HG03460 (cell line): ENCODE results near the gene GNB1.
"Not testable (repeated sequence)": the region's sequence is repeated elsewhere in the genome, so short reads cannot be mapped to it uniquely, and the experiment has no call there.

ENCODE experiments used
- ATAC-seq: cut with Tn5 transposase; IDR thresholded peaks from one replicate; pipeline ENCODE4 v1.9.1; 2021; ENCODE audit not compliant: unreplicated experiment

GNB1 gene

DNA sequence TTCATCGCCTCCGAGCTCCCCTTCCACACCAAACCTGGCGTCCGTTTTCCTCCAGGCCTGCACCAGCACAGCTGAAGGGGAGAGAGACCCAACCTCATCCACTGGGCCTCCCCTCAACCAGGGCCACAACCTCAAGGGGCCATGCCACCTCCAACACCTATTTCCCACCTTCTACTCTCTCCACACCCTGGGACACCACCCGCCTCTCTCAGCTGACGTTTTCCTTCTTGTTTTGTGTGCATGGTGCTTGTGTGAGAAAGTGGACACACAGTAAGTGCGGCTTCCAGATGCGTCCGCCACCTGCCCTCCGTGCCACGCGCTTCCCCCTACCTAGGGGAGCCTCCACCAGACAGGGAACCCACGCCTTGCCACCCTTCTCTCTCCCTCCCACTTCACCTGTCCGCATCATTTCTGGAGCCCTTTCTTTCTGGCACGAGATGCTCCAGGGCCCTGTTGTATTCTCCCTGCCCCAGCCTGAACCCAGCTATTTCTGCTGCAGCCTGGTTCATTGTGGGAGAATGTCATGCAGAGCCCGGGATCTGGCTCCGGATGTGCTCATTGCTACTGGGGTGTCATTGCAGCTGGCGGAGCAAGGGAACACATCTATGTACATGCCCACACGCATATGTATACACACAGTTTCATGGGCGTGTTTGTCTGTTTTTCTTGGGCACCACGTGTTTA is 1.3 kb upstream of the GNB1 start:
- no peak for ATAC-seq

DNA sequence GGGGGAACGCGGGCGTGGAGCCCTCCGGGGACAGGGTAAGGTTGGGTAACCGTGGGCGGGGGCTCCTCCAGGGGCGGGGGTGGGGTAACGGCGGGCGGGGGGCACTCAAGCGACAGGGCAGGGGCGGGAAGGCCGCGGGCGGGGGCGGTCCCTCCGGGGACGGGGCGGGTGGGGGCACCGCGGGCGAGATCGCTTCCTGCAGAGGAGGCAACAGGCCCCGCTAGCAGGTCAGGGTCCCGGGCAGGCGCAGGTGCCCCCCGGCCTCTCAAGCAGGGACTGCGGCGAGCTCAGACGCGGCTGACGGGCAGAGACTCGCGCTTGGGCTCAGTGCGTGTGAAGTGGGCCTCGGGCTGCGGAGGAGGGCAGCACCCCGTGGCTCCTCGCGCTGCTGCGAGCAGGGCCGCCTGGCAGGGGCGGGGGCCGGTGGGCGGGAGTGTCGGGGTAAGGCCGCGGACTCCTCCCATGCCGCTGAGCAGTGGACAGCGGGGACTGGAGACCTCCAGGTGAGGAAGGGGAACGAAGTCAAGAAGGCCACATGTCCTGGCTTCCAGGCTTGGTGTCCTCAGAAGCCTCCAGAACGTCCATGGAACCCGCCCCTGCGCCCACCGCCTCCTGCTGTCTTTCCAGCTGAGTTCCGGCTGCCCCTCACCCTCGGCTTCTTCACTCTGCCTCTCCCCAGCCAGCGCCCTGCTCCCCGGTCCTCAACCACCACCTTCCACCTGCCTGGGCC is 627 bp upstream of the GNB1 start:
- peak; percentile 33 for ATAC-seq

DNA sequence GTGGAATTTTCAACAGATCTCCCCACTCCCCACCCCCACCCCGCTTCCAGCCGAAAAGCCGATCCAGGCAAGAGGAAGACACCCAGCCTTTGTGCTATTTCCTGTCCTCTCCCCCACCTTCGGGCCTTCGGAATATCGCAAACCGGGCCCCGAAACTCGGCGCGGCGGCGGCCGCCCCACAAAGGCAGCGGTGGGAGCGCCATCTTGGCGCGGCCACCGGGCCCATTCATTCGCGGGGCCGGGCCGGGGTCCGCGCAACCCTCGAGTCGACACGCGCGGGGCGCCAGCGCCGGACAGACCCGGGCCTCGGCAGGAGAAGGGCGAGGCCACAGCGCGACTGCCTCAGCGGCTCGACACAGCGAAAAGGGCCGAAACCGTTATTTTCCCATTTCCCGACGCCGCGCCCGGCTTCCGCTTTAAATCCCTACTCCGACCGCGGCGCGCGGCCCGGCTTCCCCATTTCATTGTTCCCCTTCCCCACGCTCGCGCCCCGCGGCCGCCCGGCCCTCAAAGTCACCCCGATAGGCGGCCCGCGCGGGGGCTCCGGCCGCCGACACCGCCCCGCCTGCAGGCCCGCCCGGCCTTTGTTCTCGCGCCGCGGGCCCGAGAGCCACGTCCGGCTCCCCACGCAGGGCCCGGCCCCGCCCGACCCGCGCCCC is 911 bp downstream of the GNB1 start:
- ATAC-seq: peak; percentile 23

DNA sequence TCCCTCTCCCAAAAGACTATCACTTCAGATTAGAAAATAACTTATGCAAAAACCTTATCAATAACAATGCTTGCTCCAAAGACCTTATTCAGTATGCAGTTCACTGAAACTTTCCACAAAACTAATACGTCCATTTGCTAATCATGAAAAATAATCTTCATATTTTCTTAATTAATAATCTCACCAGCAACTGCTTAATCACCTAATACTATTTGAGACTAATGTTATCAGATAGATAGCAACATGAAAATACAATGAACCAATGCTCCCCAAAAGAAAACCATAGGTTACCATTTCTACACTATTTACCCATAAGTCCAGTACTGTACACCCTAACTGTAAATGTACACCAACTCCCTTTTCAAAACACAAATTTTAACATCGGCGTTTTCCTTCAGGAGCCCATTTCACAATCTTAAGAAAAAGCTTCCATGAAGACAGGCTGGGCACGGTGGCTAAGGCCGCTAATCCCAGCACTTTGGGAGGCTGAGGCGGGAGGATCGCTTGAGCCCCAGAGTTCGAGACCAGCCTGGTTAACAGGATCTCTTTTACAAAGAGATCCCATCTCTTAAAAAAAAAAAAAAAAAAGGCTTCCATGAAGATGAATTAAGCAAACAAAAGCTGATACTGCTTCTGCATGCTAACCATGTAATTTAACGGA is 1.7 kb downstream of the GNB1 start:
- no peak for ATAC-seq

DNA sequence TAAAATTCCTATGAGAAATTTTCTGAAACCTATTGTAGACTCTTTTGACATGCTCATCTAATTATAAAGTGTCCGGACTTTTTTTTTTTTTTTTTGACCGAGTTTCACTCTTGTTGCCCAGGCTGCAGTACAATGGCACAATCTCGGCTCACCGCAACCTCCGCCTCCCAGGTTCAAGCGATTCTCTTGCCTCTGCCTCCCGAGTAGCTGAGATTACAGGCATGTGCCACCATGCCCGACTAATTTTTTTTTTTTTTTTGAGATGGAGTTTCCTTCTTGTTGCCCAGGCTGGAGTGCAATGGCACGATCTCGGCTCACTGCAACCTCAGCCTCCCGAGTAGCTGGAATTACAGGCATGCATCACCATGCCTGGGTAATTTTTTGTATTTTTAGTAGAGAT is 7.0 kb downstream of the GNB1 start:
- ATAC-seq: not testable (repeated sequence)

DNA sequence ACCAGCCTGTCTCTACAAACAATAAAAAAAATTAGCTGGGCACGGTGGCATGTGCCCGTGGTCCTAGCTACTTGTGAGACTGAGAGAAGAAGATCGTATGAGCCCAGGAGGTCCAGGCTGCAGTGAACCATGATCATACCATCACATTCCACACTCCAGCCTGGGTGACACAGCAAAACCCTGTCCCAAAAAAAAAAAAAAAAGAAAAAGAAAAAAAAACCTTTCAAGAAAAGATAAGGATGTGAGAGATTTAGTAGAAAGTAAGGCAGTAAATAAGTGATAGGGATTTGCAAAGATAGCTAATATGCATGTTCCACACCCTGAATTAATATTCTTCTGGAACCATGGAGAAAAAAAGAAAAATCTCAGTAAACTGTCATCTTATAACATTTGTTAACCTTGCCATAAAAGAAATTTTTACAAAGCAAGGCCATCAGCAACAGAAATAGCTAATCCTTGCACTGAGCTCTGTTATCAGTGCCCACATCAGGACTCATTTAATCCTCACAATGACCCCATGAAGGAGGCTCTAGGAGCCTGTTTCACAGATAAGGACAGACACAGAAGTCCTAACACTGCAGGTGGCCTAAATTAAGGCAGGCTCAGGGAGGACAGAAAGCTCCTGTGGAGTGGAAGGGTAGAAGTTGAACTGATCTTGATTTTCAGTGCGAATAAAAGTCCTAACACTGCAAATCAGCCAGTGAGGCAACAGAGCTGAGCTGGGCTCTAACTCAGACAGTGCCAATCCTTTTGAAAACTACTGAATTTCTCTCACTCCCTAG is 7.6 kb downstream of the GNB1 start:
- ATAC-seq: no peak

DNA sequence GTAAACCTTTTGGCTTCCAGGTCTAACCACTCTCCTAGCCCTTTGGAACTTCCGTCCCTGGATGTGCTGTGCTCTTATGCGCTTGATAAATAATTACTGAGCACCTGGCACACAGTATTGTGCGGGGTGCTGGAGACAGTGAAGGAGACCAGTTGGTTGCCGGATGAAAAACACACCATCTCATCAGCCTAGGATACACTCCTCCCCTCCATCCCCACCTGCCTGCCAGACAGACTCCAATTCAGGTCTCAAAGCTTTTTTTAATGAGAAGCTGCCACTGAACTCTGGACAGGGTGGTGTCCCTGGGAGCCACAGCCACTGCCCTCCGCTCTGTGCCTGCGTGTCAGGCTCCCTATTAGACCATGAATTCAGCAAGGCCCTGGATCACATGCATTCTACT is 9.2 kb downstream of the GNB1 start:
- no peak for ATAC-seq

DNA sequence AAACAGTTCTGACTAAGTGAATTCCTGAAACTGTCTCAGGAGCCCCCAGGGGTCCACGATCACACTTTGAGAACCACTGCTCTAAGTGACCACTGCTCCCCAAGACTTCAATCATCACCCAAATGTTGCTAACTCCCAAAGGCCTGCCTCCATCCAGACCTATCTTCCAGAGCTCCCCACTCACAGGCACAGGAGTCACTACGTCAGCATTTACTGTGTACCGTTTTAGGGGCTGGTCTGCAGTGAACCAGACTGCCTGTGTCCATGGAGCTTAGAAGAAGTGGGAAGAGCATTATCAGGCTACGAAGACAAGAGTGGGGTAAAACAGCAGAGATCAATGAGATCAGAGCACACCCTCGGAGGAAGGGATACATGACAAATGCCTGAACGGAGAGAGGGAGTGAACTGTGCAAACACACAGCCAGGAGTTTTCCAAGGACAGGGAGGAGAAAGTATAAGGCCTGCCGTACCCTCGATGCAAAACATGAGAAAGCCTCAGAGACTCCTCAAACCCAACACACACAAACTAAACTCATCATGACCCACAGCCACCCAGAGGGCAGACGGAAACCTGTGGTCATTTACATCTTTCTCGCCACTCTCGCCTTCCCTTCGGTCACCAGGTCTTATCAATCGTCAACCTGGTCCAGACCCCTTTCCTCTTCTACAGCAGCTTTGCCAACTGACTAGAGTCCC is 10.1 kb downstream of the GNB1 start:
- no peak for ATAC-seq

DNA sequence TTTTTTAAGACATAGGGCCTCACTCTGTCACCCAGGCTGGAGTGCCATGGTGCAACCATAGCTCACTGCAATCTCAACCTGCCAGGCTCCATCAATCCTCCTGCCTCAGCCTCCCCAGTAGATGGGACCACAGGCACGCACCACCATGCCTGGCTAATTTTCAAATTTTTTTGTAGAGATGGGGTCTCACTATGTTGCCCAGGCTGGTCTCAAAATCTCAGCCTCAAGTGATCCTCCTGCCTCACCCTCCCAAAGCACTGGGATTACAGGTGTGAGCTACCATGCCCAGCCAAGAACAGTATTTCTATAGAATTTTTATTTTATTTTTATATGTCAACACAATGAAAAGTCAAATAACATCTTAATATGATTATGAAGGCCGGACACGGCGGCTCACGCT is 10.9 kb downstream of the GNB1 start:
- ATAC-seq: no peak

DNA sequence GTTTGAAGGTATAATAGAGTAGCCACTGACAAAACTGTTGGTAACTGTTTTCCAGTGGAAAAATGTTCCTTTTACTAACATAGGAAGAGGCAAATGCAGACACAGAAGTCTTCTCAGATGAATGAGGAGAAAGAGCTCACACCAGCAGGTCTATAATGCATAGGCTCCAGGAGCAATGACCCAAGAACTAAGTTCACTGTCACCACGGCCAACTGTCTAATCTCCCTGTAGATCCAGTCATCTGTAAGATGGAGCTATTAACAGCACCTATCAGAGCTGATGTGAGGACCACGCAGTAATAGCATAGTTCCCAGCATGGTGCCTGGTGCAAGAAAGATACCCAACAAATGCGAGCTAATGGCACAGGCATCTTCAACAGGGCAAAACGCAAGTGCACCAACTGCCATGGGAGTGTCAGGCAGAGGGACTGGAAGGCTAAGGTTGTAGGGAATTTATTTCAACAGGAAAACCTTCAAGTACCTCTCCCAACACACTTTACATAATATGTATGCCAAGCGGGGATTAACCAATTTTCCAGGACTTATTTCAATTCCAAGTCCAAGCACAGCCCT is 12.9 kb downstream of the GNB1 start:
- no peak for ATAC-seq

DNA sequence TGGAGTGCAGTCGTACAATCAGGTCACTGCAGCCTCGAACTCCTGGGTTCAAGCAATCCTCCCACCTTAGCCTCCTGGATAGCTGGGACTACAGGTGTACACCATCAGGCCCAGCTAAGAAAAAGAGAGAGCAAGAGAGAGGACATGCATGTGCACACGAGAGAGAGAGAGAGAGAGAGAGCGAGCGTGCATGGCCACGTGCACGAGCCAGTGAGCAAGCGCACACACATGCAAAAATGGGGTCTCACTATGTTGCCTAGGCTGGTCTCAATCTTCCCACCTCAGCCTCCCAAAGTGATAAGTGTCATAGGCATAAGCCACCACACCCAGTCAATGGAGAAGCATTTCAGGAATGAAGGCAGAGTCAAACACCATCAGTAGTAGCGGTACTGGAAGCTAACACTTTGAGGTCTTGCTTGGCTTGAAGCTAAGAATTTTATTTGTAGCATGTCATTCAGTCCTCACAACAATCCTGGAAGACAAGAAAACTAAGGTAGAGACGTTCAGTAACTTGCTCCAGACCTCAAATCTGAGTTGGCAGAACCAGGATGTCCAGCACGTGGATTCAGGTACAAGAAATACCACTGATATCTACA is 14.5 kb downstream of the GNB1 start:
- ATAC-seq: no peak

DNA sequence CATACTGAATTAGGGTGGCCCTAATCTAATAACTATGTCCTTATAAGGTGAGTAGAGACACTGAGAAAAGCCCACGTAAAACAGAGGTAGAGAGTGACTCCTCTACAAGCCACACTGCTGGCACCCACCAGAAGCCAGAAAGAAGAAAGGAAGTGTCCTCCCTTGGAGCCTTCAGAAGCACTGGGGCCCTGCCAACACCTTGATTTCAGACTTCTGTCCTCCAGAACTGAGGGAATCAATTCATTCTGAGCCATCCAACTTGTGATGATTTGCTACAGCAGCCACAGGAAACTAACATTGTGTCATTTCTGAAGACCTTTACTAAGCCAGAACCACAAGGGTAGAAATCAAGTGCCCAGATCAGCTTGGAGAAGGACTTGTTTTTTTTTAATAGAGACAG is 15.0 kb downstream of the GNB1 start:
- no peak for ATAC-seq

DNA sequence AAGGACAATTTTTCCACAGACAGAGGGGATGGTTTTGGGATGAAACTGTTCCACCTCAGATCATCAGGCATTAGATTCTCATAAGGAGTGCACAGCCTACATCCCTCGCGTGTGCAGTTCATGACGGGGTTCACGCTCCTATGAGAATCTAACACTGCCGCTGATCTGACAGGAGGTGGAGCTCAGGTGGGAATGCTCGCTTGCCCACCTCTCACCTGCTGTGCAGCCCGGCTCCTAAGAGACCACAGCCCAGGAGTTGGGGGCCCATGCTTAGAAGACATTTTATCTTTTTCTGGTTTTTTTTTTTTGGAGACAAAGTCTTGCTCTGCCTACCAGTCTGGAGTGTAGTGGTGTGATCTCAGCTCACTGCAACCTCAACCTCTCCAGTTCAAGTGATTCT is 16.0 kb downstream of the GNB1 start:
- no peak for ATAC-seq

DNA sequence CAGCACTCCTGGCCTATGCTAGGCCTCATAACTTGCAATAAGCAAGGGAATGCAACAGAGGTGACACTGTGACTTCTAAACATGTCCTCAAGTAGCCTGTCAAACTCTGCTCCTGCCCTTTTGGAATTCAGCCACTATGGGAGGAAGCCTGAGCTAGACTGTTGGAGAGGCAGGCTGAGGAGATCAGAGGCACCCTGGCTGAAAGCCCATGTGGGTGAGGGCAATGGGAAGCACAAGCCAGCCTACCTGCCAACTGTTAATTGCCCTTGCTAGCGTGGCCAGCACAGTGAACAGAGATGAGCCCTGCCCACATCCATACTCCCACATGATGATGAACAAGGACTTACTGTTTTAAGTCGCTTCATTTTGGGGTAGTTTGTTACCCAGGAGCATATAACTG is 17.7 kb downstream of the GNB1 start:
- no peak for ATAC-seq

DNA sequence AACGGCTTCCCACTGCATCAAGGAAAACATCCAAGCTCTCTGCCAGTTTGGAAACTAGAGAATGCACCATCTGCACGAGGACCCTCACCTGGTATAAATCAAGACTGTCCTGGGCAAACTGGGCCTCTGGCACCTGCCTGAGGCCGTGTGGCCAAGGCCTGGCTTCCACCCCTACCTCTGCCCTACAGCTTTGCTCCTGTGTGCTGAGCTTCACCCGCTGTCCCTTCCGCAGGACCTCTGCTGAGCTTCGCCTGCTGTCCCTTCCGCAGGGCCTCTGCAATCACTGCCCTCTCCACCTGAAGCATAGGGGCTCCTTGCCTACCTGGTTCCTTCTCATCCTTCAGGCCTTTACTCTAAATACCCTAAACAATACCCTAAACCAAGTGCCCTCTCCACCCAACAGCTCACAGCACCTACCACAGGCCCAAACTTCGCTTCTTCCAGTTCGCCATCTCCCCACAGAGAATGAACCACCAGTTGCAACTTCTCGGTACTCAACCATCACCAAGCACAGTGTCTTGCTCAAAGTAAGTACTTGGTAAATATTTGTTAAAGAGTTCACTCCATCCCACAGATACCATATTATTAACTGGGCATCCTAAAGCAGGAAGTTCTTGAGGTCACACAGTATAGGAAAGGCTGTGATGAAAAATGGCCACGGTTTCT is 18.4 kb downstream of the GNB1 start:
- ATAC-seq: no peak

DNA sequence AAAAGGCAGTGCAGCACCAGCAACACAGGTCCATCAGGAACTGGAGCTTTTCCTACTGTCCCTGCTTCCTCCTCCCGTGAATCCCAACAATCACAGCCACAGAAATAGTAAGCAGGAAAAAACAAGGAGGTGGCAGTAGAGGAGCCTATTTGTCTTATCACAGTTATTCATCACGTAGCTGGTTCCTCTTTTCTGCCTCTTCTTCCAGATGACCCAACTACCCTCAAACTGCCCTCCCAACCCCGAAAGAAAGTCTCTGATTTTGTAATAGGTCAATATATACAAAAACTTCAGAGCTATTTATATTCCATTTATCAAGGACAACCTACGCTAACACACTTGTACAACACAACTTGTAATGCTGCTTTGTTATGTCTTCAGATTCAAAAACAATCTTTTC is 21.4 kb downstream of the GNB1 start:
- no peak for ATAC-seq

DNA sequence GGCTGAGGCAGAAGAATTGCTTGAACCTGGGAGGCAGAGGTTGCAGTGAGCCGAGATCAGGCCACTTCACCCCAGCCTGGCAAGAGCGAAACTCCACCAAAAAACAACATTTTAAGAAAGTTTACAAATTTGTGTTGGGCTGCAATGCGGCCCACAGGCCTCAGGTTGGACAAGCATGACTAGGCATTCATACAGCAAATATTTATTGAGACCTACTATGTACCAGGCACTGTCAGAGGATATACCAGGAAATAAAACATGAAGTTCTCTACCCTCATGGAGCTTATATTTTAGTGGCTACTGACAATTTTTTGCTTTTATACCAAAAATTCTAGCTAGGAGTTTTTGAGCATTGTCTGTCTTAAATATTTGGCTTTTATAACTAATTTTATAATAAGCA is 23.7 kb downstream of the GNB1 start:
- no peak for ATAC-seq

DNA sequence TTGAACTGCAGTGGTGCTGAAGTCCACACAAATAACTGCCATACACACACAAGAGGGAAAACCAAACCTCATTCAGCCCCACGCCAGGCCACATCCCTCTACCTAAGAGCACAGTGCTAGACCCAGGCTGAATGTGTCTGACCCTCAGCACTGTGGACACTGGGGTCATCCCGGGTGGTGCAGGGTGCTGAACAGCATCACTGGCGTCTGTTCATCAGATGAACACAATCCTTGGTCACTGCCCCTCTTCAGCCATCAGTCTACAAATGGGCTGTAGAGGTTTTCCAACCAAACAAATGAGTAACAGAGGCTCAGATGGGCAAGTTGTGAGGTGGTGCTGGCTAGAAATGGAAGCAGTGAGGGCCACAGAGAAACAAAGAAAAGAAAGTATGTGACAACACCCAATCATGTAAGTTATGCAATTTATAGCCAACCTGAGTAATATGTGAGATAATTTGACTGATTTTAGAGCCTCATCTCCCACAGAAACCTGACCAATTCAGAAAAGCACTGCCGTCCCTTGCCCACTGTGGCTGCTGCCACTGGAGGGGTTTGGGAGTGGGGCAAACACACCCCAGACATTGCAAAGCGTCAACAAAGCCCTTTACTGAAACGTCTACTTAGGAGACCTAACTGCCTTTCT is 27.9 kb downstream of the GNB1 start:
- ATAC-seq: no peak
